NCI-H1436 (cell line): Measurements from ENCODE around the gene TMPRSS11F.
A peak's percentile ranks its signal among the peaks of the same experiment; 100 is the strongest.
"Not testable (repeated sequence)": the region's sequence is repeated elsewhere in the genome, so short reads cannot be mapped to it uniquely, and the experiment has no call there.

Experiments used
- DNase-seq: peaks from one replicate; lab custom pipeline; 2025; lab: John Stamatoyannopoulos, UW

Gene TMPRSS11F

GRCh38 chr4:68129793-68130192 lies at the start of gene TMPRSS11F:
Gene TMPRSS11F, minus strand, starts transcription at chr4:68129869. Its CDS starts 49 bp downstream, at chr4:68129820.
- no peak for DNase-seq

- DNase-seq = no peak
Measured at GRCh38 chr4:68176904-68177303, 47.2 kb upstream of the TMPRSS11F start.

- no peak for DNase-seq
Measured at GRCh38 chr4:68176500-68176899, 46.8 kb upstream of the TMPRSS11F start.

- peak; percentile 67 for DNase-seq
Measured at GRCh38 chr4:68175562-68176155, 46.0 kb upstream of the TMPRSS11F start.

GRCh38 chr4:68174389-68174788 lies 44.7 kb upstream of the TMPRSS11F start:
- not testable (repeated sequence) for DNase-seq

- not testable (repeated sequence) for DNase-seq
Measured at GRCh38 chr4:68172147-68172546, 42.5 kb upstream of the TMPRSS11F start.

GRCh38 chr4:68167706-68168105 lies 38.0 kb upstream of the TMPRSS11F start:
- DNase-seq = no peak

- DNase-seq = no peak
Measured at GRCh38 chr4:68167166-68167565, 37.5 kb upstream of the TMPRSS11F start.

GRCh38 chr4:68163754-68164153 lies 34.1 kb upstream of the TMPRSS11F start:
- DNase-seq = no peak

- DNase-seq = no peak
Measured at GRCh38 chr4:68162196-68162595, 32.5 kb upstream of the TMPRSS11F start.

- DNase-seq = no peak
Measured at GRCh38 chr4:68152411-68152810, 22.7 kb upstream of the TMPRSS11F start.

- no peak for DNase-seq
Measured at GRCh38 chr4:68148800-68149685, 19.4 kb upstream of the TMPRSS11F start.

GRCh38 chr4:68147079-68147478 lies 17.4 kb upstream of the TMPRSS11F start:
- DNase-seq = no peak

- no peak for DNase-seq
Measured at GRCh38 chr4:68145261-68145660, 15.6 kb upstream of the TMPRSS11F start.

GRCh38 chr4:68141852-68142251 lies 12.2 kb upstream of the TMPRSS11F start:
- no peak for DNase-seq

GRCh38 chr4:68132342-68132741 lies 2.7 kb upstream of the TMPRSS11F start:
- no peak for DNase-seq

GRCh38 chr4:68124262-68124661 lies 5.4 kb downstream of the TMPRSS11F start:
- DNase-seq = no peak

GRCh38 chr4:68123525-68123924 lies 6.1 kb downstream of the TMPRSS11F start:
- DNase-seq = no peak

GRCh38 chr4:68119921-68120320 lies 9.7 kb downstream of the TMPRSS11F start:
- DNase-seq = no peak

- DNase-seq = no peak
Measured at GRCh38 chr4:68110441-68110840, 19.2 kb downstream of the TMPRSS11F start.

- no peak for DNase-seq
Measured at GRCh38 chr4:68109868-68110267, 19.8 kb downstream of the TMPRSS11F start.

GRCh38 chr4:68082758-68083157 lies 46.9 kb downstream of the TMPRSS11F start:
- DNase-seq = no peak

- no peak for DNase-seq
Measured at GRCh38 chr4:68079928-68080327, 49.7 kb downstream of the TMPRSS11F start.
